Breast epithelium (tissue), 4 donors: Measurements from ENCODE around the gene KIF17. TPM values are rescaled to one million over a fixed set of nuclear protein-coding genes. Genes with fewer than 3 reads are reported as not detected.

ENCODE experiments used
- DNase-seq, 2 donors: peaks; one replicate each; pipeline ENCODE4 v3.0.0-alpha.2; 2019; ENCODE audit warnings: low spot score in 2 of 2
- H3K27ac ChIP-seq, 2 donors: fragments of 200-600 bp; sonication (generic) in 1 of 2; one replicate each; pipeline ENCODE4 v1.5.1; 2016 to 2019; ENCODE audit warnings: mild to moderate bottlenecking in 1 of 2
- H3K27me3 ChIP-seq, 2 donors: fragments of 200-600 bp; sonication (generic) in 1 of 2; one replicate each; pipeline versions ENCODE4 v1.5.1 to v1.6.0; 2017 to 2019; ENCODE audit warnings: control low read depth in 1 of 2, mild to moderate bottlenecking in 1 of 2
- H3K36me3 ChIP-seq: fragments of 200-600 bp; one replicate; pipeline ENCODE4 v1.5.1; 2019
- H3K4me1 ChIP-seq, 2 donors: fragments of 200-600 bp; sonication (generic); one replicate each; pipeline ENCODE4 v1.5.1; 2016 to 2019; ENCODE audit warnings: control low read depth in 1 of 2
- H3K4me3 ChIP-seq, 3 donors: fragments of 200-600 bp; sonication (generic); 1 replicate in 2 of 3; 2 replicates in 1 of 3; pipeline ENCODE4 v1.5.1; 2016 to 2019; ENCODE audit warnings: mild to moderate bottlenecking in 3 of 3, moderate library complexity in 2 of 3
- H3K9me3 ChIP-seq, 2 donors: fragments of 200-600 bp; sonication (generic) in 1 of 2; one replicate each; pipeline ENCODE4 v1.5.1; 2016 to 2019; ENCODE audit warnings: control low read depth in 1 of 2
- CTCF ChIP-seq, 3 donors: fragments of 450-650 bp; IDR thresholded peaks; one replicate each; pipeline ENCODE4 v1.5.1; 2016 to 2017; ENCODE audit warnings: antibody characterized with exemption in 3 of 3, mild to moderate bottlenecking in 3 of 3, moderate library complexity in 3 of 3
- POLR2A ChIP-seq: fragments of 450-650 bp; IDR thresholded peaks from one replicate; pipeline ENCODE4 v1.6.1; 2016; ENCODE audit warnings: antibody characterized with exemption, mild to moderate bottlenecking, moderate library complexity
- POLR2AphosphoS5 ChIP-seq, 3 donors: sonication (generic); formaldehyde crosslinking; IDR thresholded peaks; one replicate each; pipeline ENCODE4 v1.6.1; 2017; ENCODE audit warnings: antibody characterized with exemption in 3 of 3
- intact Hi-C: fragments of 100-400 bp; cut with DNase I; formaldehyde crosslinking; loops from one replicate; pipeline ENCODE4 v1.15.1; 2023; ENCODE audit warnings: low total_unique reads
- total RNA-seq, 3 donors: library from RNA; depleted of rRNA; stranded (reverse); fragments of >200 nt; gene quantifications; one replicate each; pipeline ENCODE4 v1.1.0, GENCODE V29; 2016

KIF17 gene
- total RNA-seq, 3 donors from 2014 or later, result 1.8 to 3.5 (median 2.0) TPM

GRCh38 chr1:20703124-20703756 is 14.6 kb downstream of the KIF17 start:
- H3K4me3 ChIP-seq, result no peak overlapping the region
- no peaks in the 10 kb centered on the region for H3K4me1 ChIP-seq
- intact Hi-C loops, result no loop called here
- TF ChIP-seq POLR2AphosphoS5 (IDR thresholded peaks at IDR 0.05) (no peak), POLR2A (no peak), CTCF (IDR thresholded peaks at IDR 0.05) (no peak)
- H3K9me3 ChIP-seq, result no peaks in the 10 kb centered on the region
- H3K27ac ChIP-seq, result no peak overlapping the region
- no peaks in the 10 kb centered on the region for H3K36me3 ChIP-seq
- DNase-seq, result no peak
- H3K27me3 ChIP-seq, result no peaks in the 10 kb centered on the region

GRCh38 chr1:20702416-20702815 is 15.4 kb downstream of the KIF17 start:
- Histone ChIP-seq H3K27me3 (no peaks in the 10 kb centered on the region), H3K4me3 (no peak overlapping the region), H3K27ac (no peak overlapping the region), H3K36me3 (no peaks in the 10 kb centered on the region), H3K9me3 (no peaks in the 10 kb centered on the region), H3K4me1 (no peaks in the 10 kb centered on the region)
- TF ChIP-seq POLR2A (no peak), POLR2AphosphoS5 (IDR thresholded peaks at IDR 0.05) (no peak), CTCF (IDR thresholded peaks at IDR 0.05) (no peak)
- no peak for DNase-seq
- intact Hi-C loops, result no loop called here

GRCh38 chr1:20701847-20702246 is 16.0 kb downstream of the KIF17 start:
- intact Hi-C loops, result no loop called here
- no peak overlapping the region for H3K27ac ChIP-seq
- DNase-seq, result no peak
- TF ChIP-seq CTCF (IDR thresholded peaks at IDR 0.05) (no peak), POLR2A (no peak), POLR2AphosphoS5 (IDR thresholded peaks at IDR 0.05) (no peak)
- H3K4me1 ChIP-seq, result no peaks in the 10 kb centered on the region
- no peaks in the 10 kb centered on the region for H3K27me3 ChIP-seq
- H3K36me3 ChIP-seq, result no peaks in the 10 kb centered on the region
- H3K4me3 ChIP-seq, result no peak overlapping the region
- H3K9me3 ChIP-seq, result no peaks in the 10 kb centered on the region

GRCh38 chr1:20701446-20701845 is 16.4 kb downstream of the KIF17 start:
- intact Hi-C loops, result no loop called here
- Histone ChIP-seq H3K4me3 (no peak overlapping the region), H3K9me3 (no peaks in the 10 kb centered on the region), H3K36me3 (no peaks in the 10 kb centered on the region), H3K4me1 (no peaks in the 10 kb centered on the region), H3K27me3 (no peaks in the 10 kb centered on the region), H3K27ac (no peak overlapping the region)
- DNase-seq, result no peak
- TF ChIP-seq CTCF (IDR thresholded peaks at IDR 0.05) (no peak), POLR2A (no peak), POLR2AphosphoS5 (IDR thresholded peaks at IDR 0.05) (no peak)

GRCh38 chr1:20700636-20701215 is 17.1 kb downstream of the KIF17 start:
- no peak for DNase-seq
- intact Hi-C loops, result no loop called here
- TF ChIP-seq CTCF (IDR thresholded peaks at IDR 0.05) (no peak), POLR2AphosphoS5 (IDR thresholded peaks at IDR 0.05) (no peak), POLR2A (no peak)
- Histone ChIP-seq H3K36me3 (no peaks in the 10 kb centered on the region), H3K27ac (no peak overlapping the region), H3K4me1 (no peaks in the 10 kb centered on the region), H3K27me3 (no peaks in the 10 kb centered on the region), H3K4me3 (no peak overlapping the region), H3K9me3 (no peaks in the 10 kb centered on the region)
